ENCODE measurements around the gene UNG.

GRCh38 chr12:109121346-109121880, 24.0 kb downstream of the UNG start:
- TF ChIP-seq CTCF (IDR thresholded peaks at IDR 0.05) (no peak), POLR2A (IDR thresholded peaks at IDR 0.05) (no peak)
